ENCODE results near the gene OR5A2. TPM values are rescaled to one million over a fixed set of nuclear protein-coding genes. Genes with fewer than 3 reads are reported as not detected.
"Not testable (repeated sequence)": the region's sequence is repeated elsewhere in the genome, so short reads cannot be mapped to it uniquely, and the experiment has no call there.

The OR5A2 gene
- total RNA-seq, 1 donor from 2014 or later = not detected

DNA sequence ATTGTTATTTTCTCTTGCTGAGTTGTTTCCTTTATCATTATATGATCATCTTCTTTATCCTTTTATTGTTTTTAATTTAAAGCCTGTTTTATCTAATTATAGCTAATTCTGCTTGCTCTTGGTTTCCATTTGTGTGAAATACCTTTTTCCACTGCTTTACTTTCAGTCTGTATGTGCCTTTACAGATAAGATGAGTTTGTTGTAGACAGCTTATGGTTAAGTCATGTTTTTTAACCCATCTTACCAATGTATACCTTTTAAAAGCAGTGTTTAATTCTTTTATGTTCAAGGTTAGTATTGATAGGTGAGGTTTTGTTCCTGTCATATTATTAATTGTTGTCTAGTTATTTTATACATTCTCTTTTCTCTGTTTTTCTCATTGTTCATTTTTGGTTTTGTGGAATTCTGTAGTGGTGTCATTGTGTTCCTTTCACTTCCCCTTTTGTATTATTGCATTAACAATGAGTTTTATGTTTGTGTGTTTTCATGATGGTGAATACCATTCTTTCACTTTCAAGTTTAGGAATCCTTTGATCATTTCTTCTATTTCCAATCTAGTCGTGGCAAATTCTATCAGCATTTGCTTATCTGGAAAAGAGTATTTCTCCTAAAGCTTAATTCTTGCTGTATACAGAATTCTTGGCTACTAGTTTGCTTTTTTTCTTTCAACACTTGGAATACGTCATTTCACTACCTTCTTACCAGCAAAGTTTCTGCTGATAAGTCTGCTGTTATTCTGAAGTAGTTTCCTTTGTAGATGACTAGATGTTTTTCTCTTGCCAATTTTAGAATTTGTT is 45.8 kb downstream of the OR5A2 start:
- no peak for DNase-seq

DNA sequence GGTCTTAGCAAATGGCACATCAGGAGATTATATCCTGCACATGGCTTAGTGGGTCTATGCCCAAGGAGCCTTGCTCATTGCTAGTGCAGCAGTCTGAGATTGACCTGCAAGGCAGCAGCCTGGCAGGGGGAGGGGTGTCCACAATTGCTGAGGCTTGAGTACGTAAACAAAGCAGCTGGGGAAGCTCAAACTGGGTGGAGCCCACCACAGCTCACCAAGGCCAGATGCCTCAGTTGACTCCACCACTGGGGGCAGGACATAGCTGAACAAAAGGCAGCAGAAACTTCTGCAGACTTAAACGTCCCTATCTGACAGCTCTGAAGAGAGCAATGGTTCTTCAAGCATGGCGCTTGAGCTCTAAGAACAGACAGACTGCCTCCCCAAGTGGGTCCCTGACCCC is 53.9 kb downstream of the OR5A2 start:
- not testable (repeated sequence) for DNase-seq

DNA sequence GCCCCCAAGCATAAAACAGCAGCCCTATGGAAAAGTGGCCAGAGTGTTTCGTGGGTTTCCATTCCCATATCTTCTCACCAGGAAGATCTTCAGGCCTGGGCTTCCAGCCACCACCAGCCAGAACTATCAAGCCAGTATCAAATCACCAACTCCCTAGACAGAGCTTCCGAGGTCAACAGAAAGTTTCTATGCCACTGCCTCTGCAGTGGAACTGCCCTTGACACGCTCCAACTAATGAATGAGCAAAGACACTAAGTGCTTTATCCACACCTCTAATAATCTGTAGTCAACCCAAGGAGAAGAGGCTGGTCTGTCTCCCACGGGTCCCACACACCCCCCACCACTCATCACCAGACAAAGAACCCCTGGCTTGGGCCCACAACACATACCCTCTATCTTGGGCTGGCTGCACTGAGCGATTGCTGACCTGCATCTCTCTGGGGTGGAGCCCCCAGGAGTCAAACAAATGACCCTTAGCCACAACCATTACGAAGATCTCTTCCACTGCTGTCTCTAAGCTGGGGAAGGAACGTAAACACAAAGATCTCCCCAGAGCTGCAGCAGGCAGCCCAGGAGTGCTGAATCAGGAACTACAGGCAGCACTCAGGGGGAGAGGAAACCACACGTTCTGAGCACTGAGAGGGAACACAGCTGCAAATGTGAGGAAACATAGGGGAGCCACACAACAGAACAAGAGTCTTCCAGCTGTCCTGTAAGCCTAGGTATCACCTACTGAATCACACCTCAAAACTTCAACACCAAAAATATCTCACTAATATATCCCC is 57.8 kb downstream of the OR5A2 start:
- no peak for DNase-seq

Other genes starting within 250 kb of the OR5A2 start
- gene MPEG1, start 213.5 kb downstream of the OR5A2 start, total RNA-seq = 7.5 TPM
- not detected for gene OR5AN1, start 67.5 kb downstream of the OR5A2 start, total RNA-seq
- not detected for gene OR5A1, start 10.1 kb upstream of the OR5A2 start, total RNA-seq
- not detected for gene OR4D6, start 30.5 kb upstream of the OR5A2 start, total RNA-seq
- not detected for gene OR4D10, start 46.9 kb upstream of the OR5A2 start, total RNA-seq
- gene OR4D11, start 77.2 kb upstream of the OR5A2 start, total RNA-seq = not detected
- not detected for gene OR4D9, start 85.1 kb upstream of the OR5A2 start, total RNA-seq
- 78.6 TPM for gene OSBP, start 189.4 kb upstream of the OR5A2 start, total RNA-seq
- gene PATL1, start 242.6 kb upstream of the OR5A2 start, total RNA-seq = 10.9 TPM

All from tongue (tissue), 2 donors.